HPDE6-E6E7 (cell line): ENCODE results near the gene FCGR3B.
"Not testable (repeated sequence)": the region's sequence is repeated elsewhere in the genome, so short reads cannot be mapped to it uniquely, and the experiment has no call there.

Experiments used
- DNase-seq: peaks from one replicate; pipeline ENCODE4 v3.0.0; 2011; ENCODE audit warnings: missing footprints; ENCODE audit errors: extremely low spot score

The FCGR3B gene

DNA sequence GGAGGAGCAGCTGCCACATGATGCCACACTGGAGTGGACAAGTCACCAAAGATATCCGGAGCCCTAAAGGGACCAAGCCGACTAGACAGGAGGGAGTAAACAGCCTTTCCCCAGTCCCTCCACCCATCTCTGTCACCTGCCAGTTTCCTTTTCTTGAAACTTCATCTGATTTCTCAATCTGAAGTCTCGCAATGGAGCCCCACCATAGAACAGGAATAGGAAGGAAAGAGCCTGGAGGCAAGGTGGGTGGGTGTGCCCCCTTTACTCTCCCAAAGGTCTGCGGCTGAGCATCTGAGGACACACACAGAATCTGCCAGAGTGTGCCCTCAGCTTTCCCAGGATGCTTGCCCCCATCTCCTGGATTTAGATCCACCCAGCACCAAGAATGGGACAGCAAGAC lies at the start of gene FCGR3B:
TSS of gene FCGR3B (minus strand) at position 101 of the 400 bp plus-strand sequence. CDS start at position 19, 82 bp downstream.
- no peak for DNase-seq

DNA sequence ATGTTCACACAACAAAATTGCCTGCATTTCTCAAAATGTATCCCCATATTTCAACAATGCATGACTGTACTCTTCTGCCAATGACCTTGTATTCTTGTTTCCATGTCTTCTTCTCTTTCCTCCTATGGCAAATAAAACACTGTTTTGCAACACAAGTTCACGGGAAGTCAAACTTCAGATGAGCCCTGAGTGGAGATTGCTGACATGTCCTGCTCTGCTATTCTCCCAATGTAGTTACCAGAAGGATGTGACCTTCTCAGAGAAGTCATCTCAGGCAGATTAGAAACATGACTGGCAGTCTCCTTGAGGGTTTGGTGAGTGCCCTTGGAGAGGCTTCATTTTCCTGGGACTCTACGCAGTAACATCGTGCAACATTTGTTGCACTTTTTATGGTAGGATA lies 47.5 kb upstream of the FCGR3B start:
- DNase-seq = no peak

DNA sequence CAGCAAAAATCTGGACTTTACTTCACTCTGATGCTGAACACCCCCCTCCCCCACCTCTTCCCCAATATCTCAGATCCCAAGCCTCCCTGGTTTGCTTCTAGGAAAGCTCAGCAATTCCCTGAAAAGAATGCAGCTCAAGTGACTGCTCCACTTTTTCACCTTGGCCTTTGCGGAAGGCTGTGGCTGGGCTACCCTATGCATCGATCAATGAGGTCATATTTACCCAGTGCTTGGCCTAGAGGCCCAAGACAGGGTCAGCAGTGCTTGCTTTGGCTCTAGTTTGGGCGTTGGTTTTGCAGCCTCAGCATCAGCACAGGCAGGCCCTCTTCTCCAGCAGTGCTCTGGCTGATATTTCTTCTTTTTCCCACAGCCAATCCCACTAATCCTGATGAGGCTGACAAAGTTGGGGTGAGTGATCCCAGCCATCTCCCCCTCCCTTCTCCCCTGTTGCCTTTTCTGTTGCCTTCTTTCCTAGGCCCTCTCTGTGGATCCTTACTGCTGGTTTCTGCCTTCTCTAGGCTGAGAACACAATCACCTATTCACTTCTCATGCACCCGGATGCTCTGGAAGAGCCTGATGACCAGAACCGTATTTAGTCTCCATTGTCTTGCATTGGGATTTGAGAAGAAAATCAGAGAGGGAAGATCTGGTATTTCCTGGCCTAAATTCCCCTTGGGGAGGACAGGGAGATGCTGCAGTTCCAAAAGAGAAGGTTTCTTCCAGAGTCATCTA lies 46.1 kb upstream of the FCGR3B start:
- DNase-seq = no peak

DNA sequence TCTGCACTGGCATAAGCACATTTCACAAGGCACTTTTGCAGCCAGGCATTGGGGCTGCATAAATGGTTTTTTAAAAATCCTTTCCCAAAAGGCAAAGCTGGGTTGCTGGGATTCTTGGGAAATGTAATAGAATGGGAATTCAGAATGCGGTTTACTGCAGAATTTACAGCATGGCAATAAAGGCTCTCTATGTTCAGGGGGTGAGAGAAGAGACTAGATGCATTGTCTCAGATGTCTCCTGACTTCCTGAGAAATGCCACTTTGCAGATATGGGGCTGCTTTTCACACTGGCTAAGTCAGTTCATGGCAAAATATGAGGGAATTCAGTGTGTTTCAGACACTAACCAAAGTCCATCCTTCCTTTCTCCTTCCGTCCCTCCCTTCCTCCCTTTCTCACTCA lies 45.5 kb upstream of the FCGR3B start:
- DNase-seq = no peak

DNA sequence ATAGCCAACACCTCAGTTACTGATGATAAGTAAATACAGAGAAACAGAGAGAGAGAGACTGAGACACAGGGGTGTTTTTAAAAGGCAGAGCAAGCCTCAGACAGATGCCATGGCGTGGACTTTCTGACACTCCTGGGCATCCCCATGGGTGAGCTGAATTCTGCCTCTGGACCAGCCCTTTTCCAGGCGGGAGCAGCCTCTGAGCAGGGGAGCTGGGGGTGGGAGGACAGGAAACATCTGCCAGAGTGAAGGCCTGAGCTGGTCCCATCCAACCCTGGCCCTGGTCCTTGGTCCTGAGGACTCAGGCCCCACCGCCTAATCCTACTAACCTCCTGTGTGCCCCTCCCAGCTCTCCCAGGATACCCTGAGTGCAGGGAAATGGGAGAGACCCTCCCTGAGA lies 43.9 kb upstream of the FCGR3B start:
- DNase-seq = not testable (repeated sequence)

DNA sequence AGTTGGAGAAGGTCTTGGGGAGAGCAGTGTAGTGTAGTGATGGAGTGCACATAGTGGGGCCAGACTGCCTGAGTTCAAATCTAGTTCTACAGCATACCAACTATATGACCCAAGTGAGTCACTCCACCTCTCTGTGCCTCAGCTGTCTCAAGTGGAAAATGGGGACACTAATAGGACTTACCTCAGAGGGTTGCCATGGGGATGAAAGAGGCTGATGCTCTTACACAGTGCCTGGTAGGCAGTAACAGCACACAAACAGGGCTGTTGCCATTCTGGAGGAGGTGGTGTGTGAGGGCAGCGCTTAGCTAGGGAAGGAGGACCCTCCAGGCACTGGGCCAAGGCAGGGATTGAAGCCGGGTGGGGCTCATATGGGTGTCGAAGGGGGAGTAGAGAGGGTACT lies 43.5 kb upstream of the FCGR3B start:
- not testable (repeated sequence) for DNase-seq

DNA sequence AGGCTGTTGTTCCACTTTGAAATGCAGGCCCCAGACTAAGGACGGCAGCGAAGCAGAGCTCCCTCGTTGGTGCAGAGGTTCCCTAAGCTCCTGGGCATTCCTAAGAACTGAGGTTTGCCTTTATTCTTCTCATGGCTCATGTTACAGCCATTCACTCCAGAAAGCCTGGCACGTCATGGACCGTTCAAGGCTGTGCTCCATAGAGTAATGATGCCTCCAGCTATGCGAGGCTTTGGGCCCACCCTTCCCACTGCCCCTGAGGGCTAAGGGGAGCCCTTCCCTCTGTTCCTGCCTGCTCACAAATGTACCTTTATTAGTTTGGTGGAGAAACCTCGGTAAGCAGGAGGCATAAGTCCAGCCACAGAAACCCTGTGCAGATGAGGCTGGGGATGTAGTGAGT lies 42.5 kb upstream of the FCGR3B start:
- DNase-seq = not testable (repeated sequence)

DNA sequence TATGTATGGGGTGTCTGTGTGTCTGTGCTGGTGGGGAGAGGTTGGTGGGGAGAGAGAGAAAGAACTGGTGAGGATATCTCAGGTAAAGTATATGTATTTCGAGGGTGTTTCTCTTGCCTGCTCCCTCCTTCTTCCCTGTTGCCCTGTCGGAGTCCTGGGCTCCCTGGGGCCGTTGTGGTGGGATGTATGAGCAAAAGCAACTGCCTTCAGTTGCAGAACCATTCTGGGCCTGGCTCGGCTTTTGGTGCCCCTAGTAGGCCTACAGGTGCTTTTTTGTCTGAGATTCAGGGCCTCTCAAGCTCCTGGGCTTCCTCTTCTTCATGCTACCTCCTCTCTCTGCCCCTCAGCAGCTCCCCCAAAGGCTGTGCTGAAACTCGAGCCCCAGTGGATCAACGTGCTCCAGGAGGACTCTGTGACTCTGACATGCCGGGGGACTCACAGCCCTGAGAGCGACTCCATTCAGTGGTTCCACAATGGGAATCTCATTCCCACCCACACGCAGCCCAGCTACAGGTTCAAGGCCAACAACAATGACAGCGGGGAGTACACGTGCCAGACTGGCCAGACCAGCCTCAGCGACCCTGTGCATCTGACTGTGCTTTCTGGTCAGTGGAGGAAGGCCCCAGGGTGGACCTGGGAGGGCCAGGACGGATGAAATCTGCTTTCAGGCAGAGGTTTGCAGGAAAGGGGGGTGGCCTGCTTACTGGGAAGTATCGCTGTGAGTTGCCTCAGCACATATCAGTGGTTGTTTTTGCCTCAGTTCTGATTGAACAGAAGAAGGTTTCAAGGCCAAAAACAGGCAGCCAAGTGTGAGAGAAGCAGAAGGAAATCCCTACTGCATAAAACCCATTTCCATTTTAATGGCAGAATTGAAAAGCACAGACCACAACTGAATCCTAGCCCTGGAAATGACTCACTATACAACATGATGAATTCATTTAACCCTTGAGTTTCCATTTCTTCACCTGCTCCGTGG lies 40.4 kb upstream of the FCGR3B start:
- not testable (repeated sequence) for DNase-seq

DNA sequence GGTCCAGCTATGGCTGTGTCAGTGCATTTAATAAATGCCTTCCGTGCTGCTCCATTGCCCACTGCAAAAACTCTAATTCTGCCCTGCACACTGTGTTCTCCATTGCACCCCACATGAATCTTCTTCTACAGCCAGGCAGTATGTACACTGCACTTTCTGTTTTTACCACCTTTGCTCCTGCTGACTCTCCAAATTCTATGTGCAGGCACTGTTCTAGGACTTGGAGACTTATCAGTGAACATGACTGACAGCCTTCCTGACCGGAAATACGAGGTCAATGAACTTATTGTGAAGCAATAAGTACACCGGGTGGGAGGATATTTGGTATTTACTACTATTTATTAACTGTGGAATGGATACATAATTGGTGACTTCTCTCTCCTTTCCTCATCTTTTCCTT lies 33.7 kb upstream of the FCGR3B start:
- DNase-seq = not testable (repeated sequence)

DNA sequence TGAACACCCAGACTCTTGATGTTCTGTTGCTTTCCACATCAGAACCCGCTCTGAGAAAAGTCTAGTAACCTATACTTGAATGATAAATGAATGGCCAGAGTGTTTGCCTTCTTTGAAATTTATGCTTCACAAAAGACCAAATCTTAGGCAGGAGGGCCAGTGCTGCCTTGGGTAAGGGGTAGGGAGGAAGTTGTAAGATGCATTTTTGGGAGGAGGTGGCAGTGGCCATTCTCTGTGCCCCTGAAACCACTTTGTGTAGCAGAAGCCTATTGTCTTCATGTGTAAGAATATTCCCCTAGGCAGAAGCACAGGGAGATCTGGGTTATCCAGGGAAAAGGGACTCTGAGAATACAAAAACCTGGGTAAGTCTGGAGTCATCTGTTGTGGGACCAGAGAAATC lies 32.6 kb upstream of the FCGR3B start:
- not testable (repeated sequence) for DNase-seq

DNA sequence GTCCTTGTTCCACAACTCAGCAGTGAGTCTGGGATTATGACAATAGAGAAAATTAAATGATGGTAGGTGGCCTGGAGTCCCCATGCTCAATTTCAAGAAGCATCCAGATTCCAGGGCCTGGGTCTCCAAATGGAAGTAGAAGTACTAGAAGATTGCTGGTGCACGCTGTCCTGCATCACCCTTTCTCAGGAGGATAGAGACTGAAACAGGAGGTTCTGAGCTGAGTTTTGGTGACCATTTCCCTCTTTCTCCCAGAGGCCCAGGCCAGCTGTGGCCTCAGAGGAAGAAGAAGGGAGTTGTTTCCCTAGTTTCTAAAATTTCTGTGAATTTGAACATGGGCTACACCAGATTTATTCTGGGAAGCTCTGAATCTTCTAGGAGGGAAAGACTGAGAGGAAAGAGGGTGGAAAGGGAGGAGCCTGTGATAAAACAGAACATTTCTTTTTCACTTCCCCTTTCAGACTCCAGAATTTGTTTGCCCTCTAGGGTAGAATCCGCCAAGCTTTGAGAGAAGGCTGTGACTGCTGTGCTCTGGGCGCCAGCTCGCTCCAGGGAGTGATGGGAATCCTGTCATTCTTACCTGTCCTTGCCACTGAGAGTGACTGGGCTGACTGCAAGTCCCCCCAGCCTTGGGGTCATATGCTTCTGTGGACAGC lies 31.8 kb upstream of the FCGR3B start, which contains the start of gene FCGR2B:
TSS of gene FCGR2B (plus strand) at position 460 of the 656 bp plus-strand sequence. CDS start at position 559, 99 bp downstream.
- not testable (repeated sequence) for DNase-seq

DNA sequence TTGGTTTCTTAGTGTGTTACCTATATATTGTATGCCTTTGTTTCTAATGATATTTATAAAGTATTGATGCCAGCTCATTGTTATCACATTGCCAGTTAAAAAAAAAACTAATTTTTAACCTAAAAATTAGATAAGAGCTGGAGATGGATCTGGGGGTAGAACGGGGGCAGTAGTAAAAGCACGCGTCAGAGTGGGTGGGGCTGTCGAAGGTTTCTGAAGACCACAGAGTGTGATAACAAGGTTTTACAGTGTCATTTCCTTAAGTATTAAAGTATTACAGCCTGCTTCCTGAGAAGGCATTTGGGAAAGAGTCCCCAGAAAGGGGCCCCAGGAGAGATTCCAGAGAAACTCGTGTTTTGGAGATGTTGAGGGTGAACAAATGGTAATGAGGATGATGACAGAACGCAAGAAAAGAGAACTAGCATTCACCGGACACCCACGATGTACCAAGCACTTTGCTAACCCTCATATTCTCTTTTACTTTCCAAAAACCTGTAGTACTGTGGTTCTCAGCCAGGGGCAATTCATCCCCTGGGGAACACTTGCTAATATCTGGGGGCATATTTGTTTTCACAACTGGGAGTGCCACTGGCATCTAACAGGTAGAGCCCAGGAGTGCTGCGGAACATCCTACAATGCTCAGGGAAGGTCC lies 30.8 kb upstream of the FCGR3B start:
- DNase-seq = not testable (repeated sequence)

DNA sequence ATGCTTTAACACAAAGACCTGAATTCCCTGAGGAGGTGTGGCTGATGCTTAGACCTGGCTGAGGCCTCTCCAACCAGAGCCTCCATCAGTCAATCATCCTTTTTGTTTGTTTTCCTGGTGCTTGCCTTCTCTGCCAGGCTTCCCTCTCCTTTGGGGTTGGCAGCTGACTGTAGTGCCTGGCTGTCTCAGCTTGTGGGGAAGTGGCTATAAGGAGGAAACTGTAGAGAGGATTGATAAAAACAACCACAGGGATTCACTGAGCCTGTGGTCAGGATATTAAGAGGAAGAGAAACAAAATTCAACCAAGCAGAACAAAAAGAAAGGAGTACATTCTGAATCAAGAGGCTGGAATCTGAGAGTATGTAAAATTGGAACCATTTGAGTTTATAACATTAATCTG lies 27.5 kb upstream of the FCGR3B start:
- not testable (repeated sequence) for DNase-seq

DNA sequence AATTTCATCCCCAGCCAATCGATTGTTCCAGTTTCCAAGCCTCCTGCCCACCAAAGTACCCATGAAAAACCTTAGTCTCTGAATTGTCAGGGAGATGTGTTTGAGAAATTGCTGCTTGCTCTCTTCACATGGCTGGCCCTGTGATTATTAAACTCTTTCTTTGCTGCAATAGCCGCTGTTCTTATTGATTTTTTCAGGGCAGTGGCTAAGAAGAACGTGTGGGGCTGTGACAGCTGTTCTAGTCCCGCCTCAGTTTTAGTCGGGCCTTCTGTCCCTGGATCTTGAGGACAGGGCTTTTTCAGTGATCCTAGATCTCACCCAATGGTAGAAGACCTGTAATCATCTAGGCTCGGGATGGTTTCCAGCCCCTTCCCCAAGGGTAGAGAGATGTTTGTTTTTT lies 23.0 kb upstream of the FCGR3B start:
- DNase-seq = not testable (repeated sequence)

DNA sequence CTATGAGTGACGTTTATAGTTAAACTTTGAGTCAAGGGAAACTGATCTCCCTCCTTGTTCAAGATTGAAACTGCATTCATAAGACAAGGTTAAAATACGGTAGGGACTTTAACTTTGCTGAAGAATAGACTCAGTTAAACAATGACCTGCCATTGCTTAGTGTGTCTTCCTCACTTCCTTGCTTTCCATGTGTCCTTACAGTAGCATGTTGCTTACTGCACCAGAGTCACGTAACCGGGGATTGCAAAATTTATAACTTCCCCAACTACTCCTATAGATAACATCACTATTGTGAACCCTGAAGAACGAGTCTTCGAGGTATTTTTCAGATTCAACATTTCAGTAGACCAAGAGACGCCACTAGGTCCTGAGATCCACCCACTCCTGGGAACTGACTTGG lies 22.6 kb upstream of the FCGR3B start:
- DNase-seq = not testable (repeated sequence)

DNA sequence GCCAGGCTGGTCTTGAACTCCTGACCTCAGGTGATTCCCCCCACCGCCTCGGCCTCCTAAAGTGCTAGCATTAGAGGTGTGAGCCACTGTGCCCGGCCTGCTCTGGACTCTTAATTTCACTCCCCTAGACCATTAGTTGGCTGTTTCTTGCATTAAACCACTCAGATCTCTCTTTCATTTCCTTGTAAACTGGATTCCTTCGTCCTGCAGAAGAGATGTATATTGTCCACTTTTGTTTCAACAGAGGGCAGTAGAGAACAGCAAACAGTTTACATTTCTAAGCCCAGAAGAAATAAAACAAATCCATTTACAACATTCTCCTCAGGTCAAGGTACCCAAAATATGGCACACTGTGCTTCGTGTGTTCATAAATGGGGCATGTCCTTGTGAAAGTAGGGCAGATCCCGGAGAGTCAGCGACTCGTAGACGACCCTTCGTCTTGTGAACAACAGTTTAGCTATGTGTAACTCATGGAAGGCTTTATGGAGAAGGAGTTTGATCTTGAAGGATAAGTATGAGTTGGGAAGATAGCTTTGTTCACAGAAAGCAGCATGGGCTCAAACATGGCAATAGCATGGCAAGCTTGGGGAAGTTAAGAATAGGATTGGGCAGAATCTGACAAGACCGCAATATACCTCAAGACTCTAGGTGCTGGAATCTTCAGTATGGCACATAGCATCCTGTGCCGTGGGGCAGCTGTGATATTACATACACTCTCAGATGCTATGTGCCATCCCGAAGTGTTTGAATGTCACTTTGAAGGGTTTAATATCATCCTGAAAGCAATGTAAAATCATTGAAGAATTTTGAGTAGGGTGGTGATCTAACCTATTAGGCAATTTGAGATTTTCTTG lies 16.8 kb upstream of the FCGR3B start:
- DNase-seq = not testable (repeated sequence)

DNA sequence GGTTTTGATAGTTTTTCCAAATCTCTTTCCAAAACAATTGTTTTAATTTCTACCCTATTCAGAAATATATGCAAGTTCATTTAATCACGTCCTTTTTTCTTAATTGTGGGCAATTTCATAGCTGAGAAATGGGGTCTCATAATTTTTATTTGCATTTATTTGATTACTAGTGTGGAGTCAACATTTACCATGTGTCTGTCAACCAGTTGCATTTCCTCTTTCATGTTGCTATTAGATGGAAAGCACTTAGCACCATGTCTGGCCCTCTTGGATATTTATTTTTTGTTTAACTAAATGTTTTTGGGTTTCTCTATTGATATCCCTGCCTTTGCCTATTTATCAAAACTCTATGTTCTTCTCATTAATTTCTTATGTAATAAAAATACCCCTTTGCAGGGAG lies 13.9 kb upstream of the FCGR3B start:
- DNase-seq = not testable (repeated sequence)

DNA sequence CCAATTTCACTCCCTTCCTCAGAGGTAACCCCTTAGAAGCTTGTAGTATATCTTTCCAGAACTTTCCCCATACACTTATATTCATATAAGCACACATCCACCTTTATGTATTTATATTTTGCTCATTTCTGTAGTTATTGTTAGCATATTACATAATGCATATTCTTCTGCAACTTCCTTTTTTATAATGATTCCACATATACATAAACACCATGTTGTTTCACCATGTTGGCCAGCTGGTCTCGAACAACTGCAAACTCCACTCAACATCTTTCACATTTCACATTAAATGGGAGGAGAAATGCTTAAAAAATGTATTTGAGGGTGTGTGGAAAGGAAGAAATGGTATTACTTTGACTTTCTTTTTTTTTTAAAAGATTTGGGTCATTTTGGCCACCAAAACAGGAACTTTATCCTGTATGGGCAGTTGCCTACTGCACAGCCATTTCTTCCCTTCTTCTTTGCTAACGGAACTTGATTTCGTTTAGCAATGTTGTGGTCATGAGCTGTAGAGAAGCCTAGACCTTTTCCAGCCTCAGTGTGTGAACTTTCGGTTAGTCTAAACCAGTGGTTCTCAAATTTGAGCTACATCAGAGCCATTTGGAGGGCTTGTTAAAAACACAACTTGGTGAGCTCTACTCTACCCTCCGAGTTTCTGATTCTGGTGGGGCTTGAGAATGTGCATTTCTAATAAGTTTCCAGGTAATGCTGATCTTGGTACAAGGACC lies 12.7 kb upstream of the FCGR3B start:
- not testable (repeated sequence) for DNase-seq

DNA sequence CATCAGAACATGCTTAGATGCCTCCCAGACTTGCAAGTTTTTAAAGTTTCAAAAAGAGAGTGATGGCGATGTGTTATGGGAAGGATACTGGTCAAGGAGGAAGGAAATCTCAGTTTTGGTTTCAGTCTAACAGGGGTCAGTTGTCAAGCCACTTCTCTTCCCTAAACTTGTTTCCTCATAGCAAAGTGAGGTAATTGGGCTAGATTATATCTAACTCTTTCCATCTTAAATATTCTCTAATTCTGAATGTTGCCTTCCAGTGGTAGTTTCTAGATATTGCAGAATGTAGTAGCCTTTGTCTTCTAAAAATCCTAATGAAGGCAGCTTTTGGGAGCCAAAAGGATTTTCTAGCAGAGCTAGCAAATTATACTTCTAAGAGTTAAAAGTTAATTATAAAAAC lies 11.7 kb upstream of the FCGR3B start:
- DNase-seq = not testable (repeated sequence)

DNA sequence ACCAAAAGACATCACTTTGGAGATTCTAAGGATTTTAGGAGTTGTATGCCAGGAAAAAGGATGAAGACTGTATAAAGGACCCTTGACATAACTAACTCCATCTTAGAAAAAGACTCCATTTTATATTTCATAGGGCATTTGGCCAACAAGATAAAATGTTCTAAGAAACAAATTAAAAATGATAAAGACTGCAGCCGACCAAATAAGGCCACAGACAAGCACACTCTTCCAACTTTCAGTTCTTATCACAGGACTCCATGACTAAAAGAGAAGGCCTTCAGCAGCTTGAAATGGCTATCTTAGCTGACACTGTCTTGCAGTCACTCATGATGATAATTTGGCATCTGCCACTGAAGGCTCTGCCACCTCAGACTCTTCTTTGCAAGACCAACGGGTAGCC lies 8.2 kb upstream of the FCGR3B start:
- DNase-seq = not testable (repeated sequence)
